Erythroblast (primary cell): ENCODE data around the gene POGK.

Source experiments
- GATA1 ChIP-seq: IDR thresholded peaks from 2 replicates; pipeline ENCODE4 v1.6.1; 2011; ENCODE audit warnings: low read depth, mild to moderate bottlenecking, control low read depth, low read length, moderate library complexity
- POLR2A ChIP-seq: IDR thresholded peaks from 2 replicates; pipeline ENCODE4 v1.6.1; 2011; ENCODE audit warnings: mild to moderate bottlenecking, low read length

GRCh38 chr1:166855558-166855957 lies 16.3 kb downstream of the POGK start:
- TF ChIP-seq POLR2A (no peak), GATA1 (no peak)
